Activated CD4-positive, alpha-beta T cell treated with anti-CD3 and anti-CD28 coated beads for 4 hours (primary cell): ENCODE data around the gene EEF1AKMT4.
A peak's percentile ranks its signal among the peaks of the same experiment; 100 is the strongest.
"Not testable (repeated sequence)": the region's sequence is repeated elsewhere in the genome, so short reads cannot be mapped to it uniquely, and the experiment has no call there.

ENCODE experiments used
- DNase-seq, 2 donors: peaks; one replicate each; pipeline ENCODE4 v3.0.0-alpha.2; 2020

The EEF1AKMT4 gene

DNA sequence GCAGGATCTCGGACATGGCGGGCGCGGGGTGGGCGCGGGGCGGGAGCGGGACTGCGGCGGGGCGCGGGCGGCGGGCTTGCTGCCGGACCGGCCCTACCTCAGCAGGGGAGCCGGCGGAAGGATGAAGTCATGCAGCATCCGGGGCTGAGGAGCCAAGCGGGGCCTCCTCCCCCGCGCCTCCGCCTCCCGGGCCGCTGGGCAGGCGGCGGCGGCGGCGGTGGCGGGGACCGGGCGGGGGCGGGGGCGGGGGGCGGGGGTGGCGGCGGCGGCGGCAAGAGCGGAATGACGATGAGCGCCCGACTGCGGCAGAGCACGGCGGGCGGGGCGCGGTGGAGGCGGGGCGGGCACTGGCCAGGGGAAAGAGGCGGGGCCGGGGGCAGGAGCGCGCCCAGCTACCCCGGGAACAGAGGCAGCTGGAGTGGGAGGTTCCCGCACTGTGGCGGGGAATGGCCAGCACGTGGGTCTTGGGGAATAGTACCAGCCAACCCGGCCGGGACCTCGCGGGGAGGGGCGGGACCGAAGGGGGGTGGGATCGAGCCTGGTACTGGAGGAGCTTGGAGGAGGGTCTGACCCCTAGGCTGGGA lies 11.9 kb downstream of the EEF1AKMT4 start, which contains the start of gene CAMK2N2:
CAMK2N2 (minus strand) TSS at position 284 of the 584 bp plus-strand sequence; CDS start at position 16, 268 bp downstream.
- DNase-seq, result peak; percentile 56 to 62

DNA sequence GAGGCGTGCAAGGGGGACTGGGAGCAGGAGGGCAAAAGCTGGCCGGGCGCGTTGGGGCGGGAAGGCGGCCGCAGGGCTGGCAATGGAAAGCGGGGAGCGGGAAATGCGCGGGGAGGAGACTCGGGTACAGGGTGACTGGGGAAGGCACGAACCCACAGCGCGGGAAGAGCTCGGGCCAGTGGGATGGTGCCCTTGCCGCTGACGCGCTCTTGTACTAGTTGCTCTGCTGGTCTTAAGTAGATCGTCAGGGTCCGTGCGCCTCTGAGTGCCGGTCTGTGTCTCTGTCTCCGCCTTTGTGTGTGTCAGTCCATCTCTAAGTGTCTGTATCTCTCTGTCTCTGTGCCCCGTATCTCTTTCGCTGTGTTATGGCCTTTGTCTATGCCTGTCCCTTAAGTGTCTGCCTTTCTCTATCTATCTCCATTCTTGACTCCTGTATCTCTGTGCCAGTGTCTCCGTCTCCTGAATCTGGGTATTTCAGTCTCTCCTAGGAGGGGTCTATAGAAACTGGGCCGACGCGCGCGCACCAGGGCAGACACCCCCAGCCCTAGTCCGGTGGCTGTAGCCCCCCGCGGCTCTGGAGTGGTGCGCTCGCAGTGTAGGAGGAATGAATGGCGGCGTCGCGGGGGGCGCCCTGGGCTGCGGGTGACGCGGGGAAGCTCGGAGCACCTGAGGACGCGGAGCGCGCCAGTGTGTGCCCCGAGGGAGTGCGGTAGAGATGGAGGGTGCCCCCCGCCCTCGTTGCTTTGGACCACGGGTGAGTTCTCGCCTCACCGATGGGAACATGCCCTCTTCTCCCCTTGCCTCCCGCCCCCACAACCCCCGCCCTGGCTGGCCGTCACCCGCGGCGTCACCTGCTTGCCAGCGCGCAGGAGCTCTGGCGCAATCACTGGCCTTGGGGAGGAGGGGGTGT lies 12.6 kb downstream of the EEF1AKMT4 start:
- peak; percentile 31 to 38 for DNase-seq

DNA sequence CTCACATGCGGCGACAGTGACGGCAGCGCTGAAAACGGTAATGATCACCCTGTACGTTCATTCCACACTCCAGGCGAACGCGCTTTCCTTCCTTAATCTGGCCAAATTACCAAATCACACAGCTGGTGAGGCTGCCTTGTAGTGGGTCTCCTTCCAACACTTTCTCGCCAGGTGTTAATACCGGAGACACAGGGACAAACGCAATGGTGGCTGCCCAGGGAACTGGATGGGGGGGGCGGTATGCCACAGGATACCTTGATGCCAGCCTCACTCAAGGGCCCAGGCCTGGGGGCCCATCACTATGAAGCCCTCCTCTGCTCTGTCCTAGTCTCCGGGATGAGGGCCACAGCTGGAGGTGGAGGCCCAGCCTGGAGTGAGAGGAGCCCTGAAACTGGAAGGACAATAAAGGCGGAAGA lies 13.3 kb downstream of the EEF1AKMT4 start:
- no peak for DNase-seq

DNA sequence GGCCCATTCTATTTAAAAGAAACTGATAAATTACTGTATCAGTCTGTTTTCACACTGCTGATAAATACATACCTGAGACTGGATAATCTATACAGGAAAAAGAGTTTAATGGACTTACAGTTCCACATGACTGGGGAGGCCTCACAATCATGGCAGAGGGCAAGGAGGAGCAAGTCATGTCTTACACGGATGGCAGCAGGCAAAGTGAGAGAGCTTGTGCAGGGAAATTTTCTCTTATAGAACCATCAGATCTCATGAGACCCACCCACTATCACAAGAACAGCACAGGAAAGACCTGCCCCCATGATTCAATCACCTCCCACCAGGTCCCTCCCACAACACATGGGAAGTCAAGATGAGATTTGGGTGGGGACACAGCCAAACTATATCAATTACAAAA lies 17.8 kb downstream of the EEF1AKMT4 start:
- not testable (repeated sequence) for DNase-seq

DNA sequence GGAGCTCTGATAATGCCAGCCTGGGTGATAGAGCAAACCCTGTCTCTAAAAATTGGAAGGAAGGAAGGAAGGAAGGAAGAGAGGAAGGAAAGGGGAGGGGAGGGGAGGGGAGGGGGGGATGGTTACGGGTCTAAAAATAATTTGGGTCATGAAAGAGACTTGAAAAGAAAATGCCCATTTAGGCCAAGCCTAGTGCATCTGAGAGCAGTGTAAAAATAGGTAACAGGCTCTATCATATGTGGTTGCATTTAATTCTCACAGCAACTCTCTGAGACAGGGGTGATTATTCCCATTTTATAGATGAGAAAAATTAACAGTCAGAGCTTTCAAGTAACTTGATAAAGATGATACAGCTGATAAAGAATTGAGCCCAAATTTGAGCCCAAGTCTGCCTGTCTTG lies 22.8 kb downstream of the EEF1AKMT4 start:
- no peak for DNase-seq

DNA sequence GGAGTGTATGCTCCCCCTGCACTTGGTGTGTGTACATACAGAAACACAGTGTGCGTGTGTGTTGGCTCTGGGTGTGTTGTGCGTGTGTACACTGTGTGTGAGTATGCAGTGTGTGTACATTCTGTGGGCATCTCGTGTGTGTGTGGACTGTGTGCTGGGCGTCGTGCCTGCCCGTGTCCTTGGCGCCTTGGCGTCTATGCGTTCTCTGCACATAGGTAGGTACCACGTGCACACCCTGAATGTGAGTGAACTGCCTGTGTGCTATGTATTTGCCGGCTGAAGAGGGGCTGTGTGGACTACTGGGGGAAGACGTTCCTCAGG lies 25.9 kb downstream of the EEF1AKMT4 start:
- no peak for DNase-seq

DNA sequence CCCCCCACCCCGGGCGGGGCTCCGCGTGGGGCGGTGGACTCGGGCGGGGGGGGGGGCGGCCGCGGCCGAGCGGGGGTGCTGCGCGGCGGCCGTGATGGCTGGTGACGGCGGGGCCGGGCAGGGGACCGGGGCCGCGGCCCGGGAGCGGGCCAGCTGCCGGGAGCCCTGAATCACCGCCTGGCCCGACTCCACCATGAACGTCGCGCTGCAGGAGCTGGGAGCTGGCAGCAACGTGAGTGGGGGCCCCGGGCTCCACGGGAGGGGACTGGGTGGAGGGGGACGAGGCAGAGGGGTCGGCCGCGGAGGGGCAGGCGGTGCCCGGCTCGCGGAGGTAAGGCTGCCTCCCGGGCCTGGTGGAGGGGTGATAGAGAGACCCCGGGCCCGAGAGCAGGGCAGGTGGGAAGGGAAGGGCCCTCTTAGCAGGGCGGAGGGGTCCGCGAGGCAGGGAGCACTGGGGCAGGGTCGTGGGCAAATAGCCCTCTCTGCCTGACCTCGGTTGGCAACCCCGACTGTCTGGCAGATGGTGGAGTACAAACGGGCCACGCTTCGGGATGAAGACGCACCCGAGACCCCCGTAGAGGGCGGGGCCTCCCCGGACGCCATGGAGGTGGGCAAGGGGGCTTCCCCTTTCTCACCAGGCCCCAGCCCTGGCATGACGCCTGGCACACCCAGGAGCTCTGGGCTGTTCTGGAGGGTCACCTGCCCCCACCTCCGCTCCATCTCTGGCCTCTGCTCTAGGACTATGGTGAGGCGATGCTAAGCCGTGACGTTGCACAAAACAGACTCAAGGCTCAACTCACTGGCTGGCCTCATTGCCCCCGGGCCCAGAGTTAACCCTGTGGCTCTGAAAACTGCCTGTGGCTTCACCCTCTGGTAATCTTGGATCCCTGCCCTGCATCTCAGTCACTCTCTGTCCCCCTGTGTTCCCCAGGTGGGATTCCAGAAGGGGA lies 26.8 kb downstream of the EEF1AKMT4 start, which contains the start of gene ECE2:
ECE2 (plus strand) TSS at position 62 of the 950 bp plus-strand sequence; CDS start at position 194, 132 bp downstream.
- DNase-seq, result no peak

DNA sequence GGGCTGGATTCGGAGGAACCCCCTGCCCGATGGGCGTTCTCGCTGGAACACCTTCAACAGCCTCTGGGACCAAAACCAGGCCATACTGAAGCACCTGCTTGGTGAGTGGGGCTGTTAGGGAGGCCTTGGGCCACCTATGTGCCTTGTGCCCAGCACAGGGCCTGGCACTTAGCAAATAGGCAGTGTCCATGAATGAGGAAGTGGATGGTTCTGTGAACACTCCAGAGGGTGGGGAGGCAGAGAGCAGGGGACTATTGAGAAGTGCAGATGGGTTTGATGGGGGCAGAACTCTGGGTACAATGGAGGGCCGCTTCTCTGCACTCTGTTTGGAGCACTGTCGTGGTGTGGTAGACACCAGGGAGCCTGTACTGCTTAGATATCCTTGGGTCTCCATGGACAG lies 27.9 kb downstream of the EEF1AKMT4 start:
- DNase-seq, result no peak

DNA sequence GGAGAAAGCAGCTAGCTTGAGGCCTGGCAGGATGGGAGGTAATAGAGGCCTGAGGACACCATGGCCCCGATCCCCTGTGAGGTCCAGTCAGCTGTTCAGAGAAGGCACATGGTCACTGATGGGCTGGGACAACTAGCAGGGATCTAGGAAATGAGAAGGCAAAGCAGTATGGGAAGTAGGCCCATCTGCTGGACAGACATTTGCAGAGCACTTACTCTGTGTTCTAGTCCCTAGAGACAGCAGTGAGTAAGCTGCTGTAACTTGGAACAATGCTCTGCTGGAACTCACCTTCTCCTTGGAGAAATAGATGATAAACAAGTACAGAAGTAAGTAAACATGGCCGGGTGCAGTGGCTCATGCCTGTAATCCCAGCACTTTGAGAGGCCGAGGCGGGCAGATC lies 33.5 kb downstream of the EEF1AKMT4 start:
- no peak for DNase-seq

DNA sequence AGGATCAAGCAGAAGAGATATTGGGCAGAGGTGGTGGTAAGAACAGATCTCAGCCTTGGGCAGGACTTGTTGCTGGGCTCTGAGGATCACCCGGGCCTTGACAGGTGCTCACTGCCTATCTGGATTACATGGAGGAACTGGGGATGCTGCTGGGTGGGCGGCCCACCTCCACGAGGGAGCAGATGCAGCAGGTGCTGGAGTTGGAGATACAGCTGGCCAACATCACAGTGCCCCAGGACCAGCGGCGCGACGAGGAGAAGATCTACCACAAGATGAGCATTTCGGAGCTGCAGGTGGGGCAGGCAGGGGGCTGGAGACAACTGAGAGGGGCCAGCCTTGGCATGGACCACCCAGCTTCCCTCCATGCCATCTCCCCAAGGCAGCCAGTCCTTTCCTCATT lies 34.2 kb downstream of the EEF1AKMT4 start:
- DNase-seq, result no peak

DNA sequence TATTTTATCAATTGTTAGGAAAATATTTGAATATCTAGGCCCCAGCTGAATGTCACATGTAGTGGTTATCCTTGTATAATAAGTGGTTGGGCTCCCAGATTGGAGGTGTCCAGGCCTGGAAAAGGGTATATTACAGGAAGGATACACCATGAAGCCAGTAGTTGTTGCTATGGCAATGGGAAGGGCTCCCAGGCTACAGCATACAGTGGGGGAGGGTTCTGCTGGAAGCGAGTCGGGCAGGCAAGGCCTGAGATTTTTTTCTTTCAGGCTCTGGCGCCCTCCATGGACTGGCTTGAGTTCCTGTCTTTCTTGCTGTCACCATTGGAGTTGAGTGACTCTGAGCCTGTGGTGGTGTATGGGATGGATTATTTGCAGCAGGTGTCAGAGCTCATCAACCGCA lies 35.2 kb downstream of the EEF1AKMT4 start:
- DNase-seq, result peak; percentile 22

DNA sequence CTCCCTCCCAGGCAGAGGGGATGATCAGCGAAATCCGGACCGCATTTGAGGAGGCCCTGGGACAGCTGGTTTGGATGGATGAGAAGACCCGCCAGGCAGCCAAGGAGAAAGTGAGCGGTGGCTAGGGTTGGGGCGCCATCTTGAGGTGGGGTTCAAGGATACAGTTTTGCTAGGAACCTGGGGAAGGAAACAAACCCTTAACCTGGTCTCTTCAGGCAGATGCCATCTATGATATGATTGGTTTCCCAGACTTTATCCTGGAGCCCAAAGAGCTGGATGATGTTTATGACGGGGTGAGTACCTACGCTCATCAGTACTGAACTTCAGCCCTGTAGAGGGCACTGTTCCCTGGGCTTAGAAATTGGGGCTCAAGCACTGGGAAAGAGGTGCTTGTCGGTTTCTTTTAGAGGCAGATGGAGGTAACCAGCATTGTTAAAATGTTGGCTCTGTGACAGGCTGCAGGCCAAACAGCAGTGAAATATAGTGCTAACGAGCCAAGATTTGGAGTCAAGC lies 40.0 kb downstream of the EEF1AKMT4 start:
- DNase-seq, result peak; percentile 56 to 67

DNA sequence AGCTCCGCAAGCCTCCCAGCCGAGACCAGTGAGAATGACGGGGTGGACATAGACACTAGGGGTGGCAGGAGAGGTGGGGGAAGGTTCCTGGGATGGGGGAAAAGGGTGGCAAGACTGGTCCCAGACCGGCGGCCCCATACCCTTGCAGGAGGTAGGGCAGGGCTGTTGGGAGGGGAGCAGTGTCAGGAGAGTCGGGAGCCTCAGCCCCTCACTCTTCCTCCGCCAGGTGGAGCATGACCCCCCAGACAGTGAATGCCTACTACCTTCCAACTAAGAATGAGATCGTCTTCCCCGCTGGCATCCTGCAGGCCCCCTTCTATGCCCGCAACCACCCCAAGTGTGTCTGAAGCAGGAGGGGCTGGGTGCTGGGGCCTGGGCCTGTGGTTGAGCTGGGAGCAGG lies 40.9 kb downstream of the EEF1AKMT4 start:
- DNase-seq, result no peak

DNA sequence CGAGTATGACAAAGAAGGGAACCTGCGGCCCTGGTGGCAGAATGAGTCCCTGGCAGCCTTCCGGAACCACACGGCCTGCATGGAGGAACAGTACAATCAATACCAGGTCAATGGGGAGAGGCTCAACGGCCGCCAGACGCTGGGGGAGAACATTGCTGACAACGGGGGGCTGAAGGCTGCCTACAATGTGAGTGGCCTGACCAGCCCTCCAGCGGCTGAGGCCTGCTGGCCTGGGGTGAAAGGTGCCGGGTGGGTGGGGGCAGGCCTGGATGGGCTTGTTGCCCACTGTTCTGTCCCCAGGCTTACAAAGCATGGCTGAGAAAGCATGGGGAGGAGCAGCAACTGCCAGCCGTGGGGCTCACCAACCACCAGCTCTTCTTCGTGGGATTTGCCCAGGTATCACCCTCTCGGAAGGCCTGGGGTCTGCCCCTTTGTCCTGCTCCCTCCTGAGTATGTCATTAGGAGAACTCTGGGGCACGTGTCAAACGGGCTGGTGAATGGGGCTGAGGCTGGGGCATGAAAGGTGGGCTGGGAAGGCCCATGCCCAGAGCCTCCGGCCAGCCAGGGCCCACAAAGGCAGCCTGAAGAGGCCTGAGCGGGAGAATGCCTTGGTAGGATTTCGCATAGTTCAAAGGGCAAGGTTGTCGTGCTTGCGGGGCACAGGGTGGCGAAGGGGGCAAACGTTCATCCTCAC lies 41.7 kb downstream of the EEF1AKMT4 start:
- no peak for DNase-seq

DNA sequence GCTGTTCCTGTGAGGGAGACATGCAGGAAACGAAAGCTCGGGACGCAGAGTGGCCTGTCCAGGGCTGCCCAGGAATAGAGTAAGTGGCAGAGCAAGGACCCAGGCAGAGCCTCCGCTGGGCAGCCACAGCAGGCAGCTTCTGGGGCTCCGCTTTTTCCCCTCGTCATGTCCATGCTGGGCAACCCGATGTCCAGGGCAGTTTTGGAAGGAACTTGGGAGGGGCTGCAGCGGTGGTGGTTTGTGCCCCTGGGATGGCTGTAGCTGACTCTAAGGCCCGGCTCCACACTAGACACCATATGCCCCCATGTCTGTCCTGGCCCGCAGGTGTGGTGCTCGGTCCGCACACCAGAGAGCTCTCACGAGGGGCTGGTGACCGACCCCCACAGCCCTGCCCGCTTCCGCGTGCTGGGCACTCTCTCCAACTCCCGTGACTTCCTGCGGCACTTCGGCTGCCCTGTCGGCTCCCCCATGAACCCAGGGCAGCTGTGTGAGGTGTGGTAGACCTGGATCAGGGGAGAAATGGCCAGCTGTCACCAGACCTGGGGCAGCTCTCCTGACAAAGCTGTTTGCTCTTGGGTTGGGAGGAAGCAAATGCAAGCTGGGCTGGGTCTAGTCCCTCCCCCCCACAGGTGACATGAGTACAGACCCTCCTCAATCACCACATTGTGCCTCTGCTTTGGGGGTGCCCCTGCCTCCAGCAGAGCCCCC lies 42.4 kb downstream of the EEF1AKMT4 start:
- no peak for DNase-seq

DNA sequence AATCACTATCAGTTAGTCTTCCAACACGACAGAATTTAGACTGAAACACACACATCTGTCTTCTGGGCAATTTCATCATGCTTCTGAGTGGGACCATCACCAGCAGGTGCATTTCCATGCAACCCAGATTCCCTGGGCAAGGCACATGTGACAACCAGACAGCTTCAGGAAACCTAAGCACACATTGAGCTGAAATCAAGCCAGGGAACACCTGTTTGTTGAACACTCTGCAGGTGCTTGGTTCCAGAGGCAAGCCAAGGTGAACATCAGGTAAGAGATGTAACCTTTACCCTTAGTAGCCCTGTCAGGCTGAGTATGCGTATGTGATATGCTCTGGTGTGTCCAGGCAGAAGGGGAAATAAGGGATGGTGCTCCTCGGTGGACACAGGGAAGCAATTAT lies 46.3 kb downstream of the EEF1AKMT4 start:
- no peak for DNase-seq

DNA sequence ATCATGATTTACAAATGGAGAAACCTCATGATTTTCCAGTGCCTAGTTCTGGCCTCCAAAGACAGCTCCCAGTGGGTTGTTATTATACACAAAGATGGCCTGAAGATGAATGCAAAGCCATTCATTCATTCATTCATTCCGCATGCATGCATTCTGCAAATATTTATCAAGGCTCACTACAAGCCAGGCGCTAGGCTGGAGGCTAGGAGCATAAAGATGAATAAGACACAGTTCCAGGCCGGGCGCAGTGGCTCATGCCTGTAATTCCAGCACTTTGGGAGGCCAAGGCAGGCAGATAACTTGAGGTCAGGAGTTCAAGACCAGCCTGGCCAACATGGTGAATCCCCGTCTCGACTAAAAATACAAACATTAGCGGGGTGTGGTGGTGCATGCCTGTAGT lies 47.1 kb downstream of the EEF1AKMT4 start:
- no peak for DNase-seq

DNA sequence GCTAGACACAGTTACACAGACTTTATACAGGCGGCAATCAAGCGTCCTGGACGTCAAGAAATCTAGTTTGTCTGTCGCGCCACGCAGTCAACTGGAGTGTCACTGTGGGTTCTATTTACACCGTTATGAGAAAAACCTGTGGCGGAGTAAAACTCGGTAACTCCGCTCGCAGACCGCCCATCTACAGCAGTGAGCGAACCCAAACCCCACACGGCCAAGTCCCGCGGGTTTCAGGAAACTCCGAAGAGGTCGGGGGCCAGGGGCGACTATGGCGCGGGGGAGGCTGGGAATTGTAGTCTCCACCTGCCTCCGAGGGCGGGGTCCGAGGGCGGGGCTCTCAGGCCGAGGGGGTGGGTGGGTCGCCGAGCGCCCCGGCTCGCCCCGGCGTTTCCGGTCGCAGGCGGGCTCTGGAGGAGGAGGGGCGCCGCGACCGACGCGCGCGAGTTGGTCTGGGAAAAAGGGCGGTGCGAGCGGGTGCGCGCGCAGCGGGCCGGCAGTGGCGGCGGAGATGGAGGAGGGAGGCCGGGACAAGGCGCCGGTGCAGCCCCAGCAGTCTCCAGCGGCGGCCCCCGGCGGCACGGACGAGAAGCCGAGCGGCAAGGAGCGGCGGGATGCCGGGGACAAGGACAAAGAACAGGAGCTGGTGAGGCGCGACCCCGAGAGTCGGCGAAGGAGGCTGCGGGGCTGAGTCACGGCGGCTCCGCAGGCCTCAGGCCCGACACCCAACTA lies 49.5 kb downstream of the EEF1AKMT4 start, which contains the start of gene PSMD2:
PSMD2 (plus strand) TSS at position 483 of the 729 bp plus-strand sequence; CDS start at position 509, 26 bp downstream.
- DNase-seq, result peak; percentile 98 to 99

DNA sequence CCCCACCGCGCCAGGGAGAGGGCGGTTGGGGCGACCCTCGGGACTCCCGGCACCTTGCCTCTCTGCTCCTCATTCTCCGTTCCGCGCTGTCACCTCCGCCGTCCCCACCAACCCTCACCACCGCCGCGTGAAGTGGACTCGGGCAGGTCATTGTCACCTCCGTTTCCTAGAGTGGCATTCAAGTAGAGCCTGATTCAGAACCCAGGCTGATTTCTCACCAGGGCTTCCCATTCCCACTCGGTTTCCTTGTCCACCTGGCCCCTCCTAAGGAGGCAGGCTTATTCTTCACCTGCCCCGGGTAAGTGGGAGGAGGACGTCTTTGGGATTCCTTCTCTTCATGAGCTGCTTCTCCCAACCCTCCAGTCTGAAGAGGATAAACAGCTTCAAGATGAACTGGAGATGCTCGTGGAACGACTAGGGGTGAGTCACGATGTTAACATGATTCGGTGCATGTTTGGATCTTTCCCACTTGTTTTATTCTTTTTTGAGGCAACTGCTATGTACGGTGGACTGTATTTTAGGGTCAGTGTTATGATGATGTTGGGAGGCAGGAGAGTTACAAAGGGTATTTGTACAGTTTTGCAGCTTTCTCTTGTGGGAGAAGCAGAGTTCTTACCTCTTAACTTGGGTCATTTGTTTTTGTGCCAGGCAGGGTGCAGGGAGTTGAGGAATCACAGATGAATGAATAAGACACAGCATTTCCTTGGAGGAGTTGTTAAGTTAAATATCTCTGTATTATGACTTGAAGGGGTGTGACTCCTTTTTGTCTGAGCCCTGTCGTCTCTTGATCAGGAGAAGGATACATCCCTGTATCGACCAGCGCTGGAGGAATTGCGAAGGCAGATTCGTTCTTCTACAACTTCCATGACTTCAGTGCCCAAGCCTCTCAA lies 50.3 kb downstream of the EEF1AKMT4 start:
- DNase-seq, result no peak

DNA sequence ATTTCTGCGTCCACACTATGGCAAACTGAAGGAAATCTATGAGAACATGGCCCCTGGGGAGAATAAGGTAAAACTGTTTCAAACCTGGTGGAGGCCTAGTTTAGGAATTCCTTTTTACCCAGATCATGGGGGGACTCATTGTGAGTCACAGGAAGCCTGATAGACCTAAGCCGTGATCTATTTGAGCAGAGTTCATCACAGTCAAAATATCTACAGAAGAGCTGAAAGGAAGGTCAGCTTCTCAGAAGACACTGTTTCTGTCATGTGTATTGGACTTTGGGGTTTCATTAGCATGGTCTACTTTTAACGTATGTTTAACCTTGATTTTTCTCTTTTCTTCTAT lies 50.9 kb downstream of the EEF1AKMT4 start:
- no peak for DNase-seq
